ENCODE measurements around the gene INTS7.
A peak's percentile ranks its signal among the peaks of the same experiment; 100 is the strongest.
"Not testable (repeated sequence)": the region's sequence is repeated elsewhere in the genome, so short reads cannot be mapped to it uniquely, and the experiment has no call there.

Gene INTS7

DNA sequence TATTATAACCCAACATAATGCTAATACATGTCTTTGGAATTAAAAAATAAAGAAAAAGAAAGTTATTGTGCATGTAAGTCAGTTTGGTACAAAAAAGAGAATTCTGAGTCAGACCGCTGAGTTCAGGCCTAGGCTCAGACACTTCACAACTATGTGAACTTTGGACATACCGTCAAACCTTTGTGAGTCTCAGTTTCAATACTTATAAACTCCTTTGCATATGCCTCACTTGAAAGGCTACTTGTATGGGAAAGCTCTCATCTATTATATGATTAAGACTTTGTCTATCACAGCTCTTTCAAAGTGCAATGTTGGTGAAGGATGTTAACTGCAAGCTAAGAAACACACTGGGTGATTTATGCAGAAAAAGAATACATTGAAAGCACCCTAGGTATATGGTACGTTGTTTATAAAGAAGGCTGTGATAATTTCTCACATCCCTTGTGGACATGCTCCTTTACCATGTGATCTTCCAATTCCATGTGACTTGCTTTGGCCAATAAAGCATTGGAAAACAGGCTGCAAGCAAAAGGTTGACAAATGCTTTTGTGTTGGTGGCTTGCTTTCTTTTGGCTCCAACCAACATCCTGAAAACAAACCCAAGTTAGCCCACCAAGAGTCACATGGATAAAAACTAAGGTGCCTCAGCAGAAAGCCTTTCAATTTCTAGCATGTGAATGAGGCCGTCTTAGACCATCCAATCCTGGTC, 49.6 kb downstream of the INTS7 start:
- no peak for DNase-seq (ENCODE audit: low read depth in 2 of 2)

DNA sequence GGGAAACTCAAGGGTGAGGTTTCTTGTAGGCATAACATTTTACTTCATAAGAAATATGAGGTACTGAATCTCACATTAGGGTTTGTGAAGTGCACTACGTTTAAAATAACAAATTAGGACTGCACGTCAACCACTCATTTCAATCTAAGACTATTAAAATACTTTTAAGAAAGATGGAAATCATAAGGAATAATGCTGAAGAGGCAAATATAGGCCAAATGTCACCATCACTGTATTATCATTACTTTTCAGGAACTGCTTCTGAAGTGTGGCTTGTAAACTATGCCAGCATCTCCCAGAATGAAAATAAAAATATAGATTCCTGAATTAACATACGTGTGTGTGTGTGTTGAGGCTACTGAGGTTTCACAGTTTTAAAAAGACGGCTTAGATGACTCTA, 56.8 kb downstream of the INTS7 start:
- no peak for DNase-seq (ENCODE audit: low read depth in 2 of 2)

DNA sequence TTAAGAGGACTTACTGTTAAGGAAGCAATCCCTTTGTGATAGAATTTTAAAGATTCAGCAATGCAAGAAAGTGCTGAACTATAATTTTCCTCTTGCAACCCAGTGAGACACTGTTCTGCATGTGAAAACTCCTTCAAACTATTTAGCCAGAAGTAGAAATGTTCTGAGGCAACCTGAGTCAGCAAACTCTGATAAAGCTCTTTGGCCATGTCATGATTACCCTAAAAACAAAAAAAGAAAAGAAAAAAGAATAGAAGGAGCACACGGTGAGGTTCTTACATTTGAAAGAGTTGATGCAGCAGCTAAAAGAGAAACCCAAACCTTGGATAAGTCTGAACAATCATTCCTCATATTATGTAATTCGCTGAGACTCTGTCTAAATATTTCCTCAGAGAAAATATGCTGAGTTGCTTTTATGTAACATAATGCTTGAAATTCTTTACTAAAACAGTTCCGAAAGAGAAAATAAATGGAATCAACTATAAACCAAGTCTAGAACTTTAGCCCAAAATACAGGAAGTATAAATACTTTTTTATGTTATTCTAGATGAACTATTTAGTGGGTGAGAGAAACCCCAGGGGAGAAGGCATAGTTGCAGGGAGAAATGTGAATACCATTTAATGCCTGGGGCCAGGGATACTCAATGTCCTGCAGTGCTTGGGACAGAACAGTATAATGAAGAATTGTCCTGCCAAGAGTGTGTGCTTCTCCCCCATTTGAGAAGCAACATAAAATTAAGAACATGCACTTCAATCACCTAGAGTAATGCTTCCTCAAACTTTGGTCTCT, 60.0 kb downstream of the INTS7 start:
- DNase-seq (ENCODE audit: low read depth in 2 of 2) = no peak

DNA sequence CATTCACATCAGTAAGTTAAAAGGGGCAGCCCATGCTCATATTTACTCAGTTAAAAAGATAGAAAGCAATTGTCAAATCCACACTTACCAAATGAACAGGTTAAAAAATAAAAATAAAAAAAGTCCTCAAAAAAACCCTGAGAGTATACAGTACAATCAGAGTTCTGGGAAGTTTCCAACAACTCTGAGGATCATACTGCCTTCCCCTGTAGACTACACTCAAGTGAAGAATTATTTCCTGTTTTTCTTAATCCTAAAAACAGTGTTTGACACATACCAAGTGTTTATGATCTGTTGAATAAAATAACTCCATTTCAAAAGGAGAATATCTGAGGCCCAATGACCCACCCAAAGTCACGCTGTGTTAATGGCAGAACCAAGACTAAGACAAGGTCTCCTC, 61.8 kb downstream of the INTS7 start:
- no peak for DNase-seq (ENCODE audit: low read depth in 2 of 2)

DNA sequence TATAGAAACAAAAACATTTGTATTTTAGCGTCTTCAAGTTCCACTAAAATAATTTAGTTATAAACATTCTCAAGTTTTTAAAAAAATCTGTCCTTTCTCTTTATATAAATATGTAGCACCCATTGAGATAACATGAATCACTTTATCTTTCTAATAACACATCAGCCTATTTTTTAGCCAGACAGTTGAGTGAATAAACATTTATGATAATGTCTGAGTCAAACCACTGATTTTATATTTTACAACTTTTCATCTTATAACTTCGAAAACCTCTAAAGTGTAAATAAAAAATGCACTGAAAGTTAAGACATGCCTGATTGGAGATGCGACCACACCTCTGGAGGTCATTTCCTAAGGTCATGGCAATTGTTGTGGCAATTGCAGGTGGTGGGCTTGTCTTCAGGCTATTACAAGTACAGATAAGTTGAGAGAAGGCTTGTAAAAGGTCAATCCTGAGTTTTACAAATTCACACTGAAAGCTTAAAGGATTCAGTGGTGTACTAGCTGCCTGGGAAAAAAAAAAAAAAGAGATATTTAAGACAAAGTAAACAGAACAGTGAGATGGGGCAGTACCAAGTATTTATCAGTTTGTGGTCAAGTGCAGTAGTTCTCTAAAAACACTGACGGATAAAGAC, 67.0 kb downstream of the INTS7 start:
- no peak for DNase-seq (ENCODE audit: low read depth in 2 of 2)

DNA sequence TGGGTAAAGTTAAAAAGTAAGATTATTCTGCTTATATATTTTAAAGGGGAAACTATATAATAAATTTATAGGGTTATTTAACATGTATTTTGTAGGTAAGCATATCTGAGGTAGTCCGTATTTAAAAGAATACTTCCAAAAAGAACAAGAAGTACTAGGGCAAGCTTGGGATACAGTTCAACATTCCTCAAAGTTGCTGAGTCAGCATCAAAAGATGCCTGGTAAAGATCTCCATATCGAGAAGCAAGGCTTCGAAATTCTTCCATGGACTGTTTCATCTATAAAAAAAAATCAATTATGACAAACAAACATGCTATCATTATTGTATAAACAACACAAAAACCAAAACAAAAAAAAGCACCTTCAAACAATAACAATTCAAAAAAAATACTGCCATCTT, 67.7 kb downstream of the INTS7 start:
- DNase-seq (ENCODE audit: low read depth in 2 of 2) = no peak

DNA sequence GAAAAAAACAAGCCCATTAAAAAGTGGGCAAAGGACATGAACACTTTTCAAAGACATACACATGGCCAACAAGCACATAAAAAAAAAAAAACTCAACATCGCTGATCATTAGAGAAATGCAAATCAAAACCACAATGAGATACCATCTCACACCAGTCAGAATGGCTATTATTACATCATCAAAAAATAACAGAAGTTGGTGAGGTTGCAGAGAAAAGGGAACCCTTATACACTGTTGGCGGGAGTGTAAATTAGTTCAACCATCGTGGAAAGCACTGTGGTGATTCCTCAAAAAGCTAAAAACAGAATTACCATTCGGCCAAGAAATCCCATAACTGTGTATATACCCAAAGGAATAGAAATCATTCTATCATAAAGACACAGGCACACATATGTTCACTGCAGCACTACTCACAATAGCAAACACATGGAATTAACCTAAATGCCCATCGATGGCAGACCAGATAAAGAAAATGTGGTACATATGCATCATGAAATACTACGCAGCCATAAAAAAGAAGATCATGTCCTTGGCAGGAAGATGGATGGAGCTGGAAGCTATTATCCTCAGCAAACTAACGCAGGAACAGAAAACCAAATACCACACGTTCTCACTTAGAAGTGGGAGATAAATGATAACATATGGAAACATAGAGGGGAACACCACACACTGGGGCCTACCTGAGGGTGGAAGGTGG, 70.1 kb downstream of the INTS7 start:
- DNase-seq (ENCODE audit: low read depth in 2 of 2) = no peak

DNA sequence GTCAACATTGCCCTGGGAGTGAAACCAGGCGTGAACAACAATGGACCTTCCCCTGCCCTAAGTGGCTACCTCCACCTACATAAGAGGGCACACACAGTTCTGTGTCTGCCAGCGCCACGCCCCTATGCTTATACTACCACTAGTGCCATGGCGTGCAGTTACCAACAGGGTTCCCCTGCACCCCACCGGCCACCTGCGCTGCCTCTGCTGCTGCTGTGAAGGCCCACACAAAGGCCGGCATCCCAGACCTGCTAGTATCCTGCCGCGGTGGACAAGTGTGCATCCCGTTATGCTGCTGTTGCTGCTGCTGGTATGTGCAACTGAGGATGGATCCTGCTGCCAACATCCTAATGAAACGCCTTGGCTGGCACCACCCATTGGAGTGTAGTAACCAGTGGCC, 75.7 kb downstream of the INTS7 start:
- no peak for DNase-seq (ENCODE audit: low read depth in 2 of 2)

DNA sequence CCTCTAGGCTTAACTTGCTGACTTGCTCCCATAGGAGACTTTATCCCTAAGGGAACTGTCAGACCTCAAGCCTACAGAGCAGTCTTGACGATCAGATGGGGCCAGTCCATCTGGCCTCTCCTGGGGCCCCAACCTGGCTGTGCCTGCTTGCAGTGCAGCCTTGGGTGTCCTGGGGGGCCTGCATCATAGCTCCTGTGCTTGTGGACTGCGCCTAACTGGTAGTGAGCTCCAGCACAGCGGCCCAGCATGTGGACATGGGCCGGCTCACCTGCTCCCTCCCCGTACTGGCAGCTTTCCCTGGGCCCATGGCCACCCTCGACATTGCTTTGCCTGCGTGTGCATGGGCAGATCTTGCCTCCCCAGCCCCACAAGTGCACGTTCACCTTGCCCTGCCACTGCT, 76.1 kb downstream of the INTS7 start:
- DNase-seq (ENCODE audit: low read depth in 2 of 2) = no peak

DNA sequence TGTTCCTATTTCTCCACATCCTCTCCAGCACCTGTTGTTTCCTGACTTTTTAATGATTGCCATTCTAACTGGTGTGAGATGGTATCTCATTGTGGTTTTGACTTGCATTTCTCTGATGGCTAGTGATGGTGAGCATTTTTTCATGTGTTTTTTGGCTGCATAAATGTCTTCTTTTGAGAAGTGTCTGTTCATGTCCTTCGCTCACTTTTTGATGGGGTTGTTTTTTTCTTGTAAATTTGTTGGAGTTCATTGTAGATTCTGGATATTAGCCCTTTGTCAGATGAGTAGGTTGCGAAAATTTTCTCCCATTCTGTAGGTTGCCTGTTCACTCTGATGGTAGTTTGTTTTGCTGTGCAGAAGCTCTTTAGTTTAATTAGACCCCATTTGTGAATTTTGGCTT, 81.3 kb downstream of the INTS7 start:
- DNase-seq (ENCODE audit: low read depth in 2 of 2) = not testable (repeated sequence)

DNA sequence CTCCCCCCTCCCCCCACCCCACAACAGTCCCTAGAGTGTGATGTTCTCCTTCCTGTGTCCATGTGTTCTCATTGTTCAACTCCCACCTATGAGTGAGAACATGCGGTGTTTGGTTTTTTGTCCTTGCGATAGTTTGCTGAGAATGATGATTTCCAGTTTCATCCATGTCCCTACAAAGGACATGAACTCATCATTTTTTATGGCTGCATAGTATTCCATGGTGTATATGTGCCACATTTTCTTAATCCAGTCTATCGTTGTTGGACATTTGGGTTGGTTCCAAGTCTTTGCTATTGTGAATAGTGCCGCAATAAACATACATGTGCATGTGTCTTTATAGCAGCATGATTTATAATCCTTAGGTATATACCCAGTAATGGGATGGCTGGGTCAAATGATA, 81.8 kb downstream of the INTS7 start:
- DNase-seq (ENCODE audit: low read depth in 2 of 2) = not testable (repeated sequence)

DNA sequence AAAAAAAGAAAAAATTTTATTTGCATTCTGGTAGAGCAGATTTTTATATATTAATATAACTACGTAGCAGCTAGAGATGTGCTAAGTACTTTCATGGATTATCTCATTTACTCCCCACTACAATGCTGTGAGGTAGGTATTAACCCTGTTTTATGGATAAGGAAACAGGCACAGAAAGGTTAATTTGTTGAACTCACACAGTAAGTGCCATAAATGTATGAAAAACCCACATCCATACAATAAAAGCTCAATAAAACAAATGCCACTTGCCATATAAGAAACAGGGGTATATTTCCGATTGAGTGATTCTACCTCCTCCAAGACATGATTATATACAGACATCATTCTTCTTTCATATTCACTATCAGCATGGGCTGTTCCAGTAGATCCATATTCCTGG, 83.1 kb downstream of the INTS7 start:
- no peak for DNase-seq (ENCODE audit: low read depth in 2 of 2)

DNA sequence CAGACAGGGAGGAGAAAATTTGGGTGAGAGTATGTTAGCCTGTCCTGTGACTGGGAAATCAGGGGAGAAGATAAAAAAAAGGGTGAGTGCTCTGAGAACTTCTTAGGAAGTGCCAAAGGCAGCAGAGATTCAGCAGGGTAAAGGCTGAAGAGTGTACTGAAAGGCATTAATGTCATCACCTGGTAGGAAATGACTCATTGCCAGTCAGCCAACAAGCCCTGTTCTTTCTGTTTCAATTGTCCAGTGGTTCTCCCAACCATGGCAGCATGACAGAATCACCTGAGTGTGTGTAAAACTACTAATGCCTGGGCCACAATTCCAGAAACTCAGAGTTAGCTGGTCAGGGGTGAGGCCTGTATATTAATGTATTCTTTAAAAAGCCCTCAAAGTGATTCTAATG, 83.5 kb downstream of the INTS7 start:
- DNase-seq (ENCODE audit: low read depth in 2 of 2) = no peak

DNA sequence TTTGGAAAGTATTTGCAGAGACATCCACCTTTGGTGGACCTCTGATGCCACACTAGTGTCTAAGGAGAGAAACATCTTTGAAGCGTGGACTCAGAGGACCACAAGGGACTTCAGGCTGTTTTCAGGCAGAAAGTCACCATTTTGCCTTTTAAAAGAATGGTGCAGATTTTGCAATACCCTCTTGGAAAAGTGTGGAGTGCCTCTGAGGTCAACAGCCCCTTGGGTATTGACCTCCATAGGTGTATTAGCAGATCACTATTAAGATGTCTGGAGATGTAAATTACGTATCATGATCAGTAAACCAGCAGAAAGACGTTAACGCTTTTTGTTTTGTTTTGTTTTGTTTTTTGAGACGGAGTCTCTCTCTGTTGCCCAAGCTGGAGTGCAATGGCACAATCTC, 87.0 kb downstream of the INTS7 start:
- no peak for DNase-seq (ENCODE audit: low read depth in 2 of 2)

DNA sequence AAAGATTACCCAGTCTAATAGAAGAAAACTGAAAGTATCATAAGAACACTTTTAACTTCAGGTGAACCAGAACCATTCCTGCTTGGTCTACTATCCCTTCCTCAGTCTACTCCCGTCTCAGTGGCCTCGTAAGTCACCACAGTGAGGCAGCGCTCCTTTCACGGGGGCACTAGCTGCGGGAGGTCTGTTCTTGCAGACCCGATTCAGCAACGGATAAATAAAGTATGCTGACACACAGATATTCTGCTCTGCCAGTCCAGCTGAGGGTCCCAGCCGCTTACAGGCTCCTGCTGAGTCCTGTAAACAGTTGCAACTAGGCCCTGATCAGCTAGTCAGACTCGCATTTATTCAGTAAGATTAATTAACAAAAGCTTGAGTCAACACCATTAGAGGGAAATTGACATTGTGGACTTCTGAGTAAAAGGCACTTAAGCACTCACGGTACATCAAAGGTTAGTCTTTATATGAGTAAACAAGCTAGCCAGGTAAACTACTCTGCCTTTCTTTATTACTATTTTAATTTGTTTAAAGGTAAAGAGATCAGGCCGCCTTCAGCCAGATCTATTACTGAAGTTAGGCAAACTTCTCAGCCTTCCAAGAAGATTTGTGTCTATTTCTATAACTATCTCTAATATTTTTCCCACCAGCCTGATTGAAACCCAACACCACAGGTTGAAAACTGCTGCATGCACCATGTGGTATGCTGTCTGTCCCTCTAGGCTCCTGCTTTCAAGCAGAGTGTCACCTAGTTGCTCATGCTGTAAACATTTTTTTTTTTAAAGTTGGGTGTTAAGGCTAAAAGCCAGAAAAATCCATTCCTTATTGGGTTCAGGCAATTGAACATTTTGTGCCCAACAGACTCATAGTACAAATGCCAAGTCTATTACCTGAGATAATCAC, 87.7 kb downstream of the INTS7 start:
- DNase-seq (ENCODE audit: low read depth in 2 of 2) = no peak

DNA sequence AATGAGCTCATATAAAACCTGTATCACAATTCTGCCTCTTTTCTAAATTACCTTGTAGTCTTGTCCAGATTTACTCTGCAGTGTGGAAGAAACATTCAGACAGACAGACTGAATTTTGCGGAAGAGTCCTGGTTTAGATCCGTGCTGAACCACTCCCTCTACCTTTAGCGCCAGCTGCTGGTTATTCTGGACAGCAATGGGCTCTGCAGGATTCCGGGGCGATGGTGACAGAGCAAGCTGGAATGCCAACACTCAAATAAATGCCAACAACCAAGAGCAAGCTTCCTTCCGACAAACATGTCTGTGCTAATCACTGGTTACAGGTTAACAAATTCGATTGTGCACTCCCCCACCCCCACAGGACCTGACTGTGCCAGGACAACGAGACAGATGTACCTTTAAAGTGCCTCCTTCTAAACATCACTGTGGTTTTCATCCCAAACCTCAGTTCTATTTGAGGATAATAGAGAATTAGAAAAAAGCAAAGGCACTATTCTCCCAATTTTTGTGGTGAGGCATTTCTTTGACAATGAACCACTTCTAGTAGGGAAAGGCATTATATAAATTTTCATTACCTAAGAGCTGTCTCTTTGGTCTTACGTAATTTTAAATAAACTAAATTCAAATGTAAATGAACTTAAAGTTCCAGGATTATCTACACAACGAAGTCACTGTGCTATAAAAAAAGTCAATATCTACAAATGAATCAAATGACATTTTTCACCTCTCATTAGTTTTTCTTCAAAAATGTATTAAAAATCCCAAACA, 90.4 kb downstream of the INTS7 start:
- DNase-seq (ENCODE audit: low read depth in 2 of 2) = no peak

DNA sequence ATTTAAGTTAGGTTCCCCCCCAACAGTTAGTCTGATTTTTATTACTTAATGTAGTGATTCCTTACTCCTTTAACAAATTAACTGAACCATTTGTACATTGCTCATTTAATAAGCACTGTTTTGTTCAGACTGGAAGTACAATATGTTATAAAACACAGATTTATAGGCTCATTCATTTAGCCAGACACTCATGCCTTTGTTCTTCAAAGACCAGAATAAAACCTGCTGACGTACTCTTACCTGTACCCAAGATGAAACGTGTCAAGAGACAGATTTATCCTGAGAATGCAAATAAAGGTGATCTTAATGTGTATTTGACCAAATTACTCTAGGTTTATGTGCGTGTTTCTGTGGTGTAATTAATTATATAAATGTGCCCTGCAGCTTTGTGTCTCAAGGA, 92.8 kb downstream of the INTS7 start:
- no peak for DNase-seq (ENCODE audit: low read depth in 2 of 2)

DNA sequence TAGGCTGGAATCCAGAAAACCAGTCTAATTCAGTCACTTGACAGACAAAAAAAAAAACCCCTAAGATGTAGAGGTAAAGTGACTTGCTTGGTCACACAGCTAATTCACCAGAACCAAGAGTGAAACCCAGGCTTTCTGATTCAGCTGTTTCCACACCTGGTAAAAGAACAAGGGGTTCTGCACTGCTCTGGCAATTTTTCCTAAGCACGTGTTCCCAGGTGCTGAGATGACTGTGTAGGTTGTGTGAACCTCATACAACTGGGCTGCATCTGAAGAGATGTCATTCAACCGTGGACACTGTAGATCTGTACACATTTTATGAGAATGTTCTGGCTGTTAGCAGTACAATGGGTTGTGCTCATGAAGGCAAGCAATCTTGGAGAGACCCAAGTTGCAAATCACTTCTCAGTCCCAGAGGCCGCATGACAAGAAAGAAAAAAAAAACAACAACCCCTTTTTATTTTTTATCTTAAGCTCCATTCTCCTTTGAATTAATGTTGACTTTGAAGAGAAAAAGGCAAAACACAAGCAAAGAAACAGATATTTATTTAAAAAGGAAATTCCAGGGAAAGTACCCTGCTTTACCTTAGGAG, 95.4 kb downstream of the INTS7 start:
- peak; percentile 28 to 36 for DNase-seq (ENCODE audit: low read depth in 2 of 2)

DNA sequence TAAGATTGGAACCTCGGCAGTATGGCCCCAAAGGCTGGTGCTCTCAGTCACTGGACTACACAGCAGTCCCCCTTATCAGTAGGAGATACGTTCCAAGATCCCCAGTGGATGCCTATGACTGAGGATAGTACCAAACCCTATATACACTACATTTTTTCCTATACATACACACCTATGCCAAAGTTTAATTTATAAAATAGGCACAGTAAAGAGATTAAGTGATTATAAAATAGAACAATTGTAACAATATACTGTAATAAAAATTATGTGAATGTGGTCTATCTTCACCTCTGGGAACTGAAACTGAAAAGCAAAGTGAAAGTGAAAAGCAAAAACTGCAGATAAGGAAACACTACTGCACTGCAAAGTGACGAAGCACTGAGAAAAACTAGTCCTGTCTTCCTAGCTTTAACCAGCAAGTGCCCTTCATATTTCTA, 96.8 kb downstream of the INTS7 start:
- DNase-seq (ENCODE audit: low read depth in 2 of 2) = no peak

DNA sequence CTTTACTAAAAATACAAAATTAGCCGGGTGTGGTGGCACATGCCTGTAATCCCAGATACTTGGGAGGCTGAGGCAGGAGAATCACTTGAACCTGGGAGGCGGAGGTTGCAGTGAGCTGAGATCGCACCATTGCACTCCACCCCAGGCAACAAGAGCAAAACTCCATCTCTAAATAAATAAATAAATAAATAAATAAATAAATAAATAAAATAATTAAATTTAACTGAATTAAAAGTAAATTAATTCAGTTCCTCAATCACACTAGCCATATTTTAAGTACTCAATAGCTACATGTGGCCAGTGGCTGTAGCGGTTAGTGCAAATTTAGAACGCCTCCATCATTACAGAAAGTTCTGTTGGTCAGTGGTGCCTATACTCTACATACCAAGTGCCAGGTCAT, 97.9 kb downstream of the INTS7 start:
- DNase-seq (ENCODE audit: low read depth in 2 of 2) = not testable (repeated sequence)

All from stimulated activated CD4-positive, alpha-beta T cell treated with anti-CD3 and anti-CD28 coated beads, Interleukin-4, amount 100 ng/mL, for 48 hours (primary cell).